HepG2 (cell line): Measurements from ENCODE around the gene HSPA1B. TPM values are rescaled to one million over a fixed set of nuclear protein-coding genes. Genes with fewer than 3 reads are reported as not detected.

ENCODE experiments used
- AGO1 ChIP-seq: fragments of 200-400 bp; formaldehyde crosslinking; IDR thresholded peaks from 2 replicates; pipeline ENCODE4 v1.6.1; 2017; ENCODE audit warnings: mild to moderate bottlenecking, low read depth, low read length, moderate library complexity; ENCODE audit not compliant: poor library complexity, severe bottlenecking
- ELF1 ChIP-seq: sonication (generic); formaldehyde crosslinking; IDR thresholded peaks from 2 replicates; pipeline ENCODE4 v1.4.0; 2020; ENCODE audit warnings: missing genetic modification reagents
- HDAC1 ChIP-seq: sonication (generic); formaldehyde crosslinking; IDR thresholded peaks from 2 replicates; pipeline ENCODE4 v1.5.1; 2020; ENCODE audit warnings: mild to moderate bottlenecking, missing genetic modification reagents
- HNF4A ChIP-seq: sonication (generic); formaldehyde crosslinking; IDR thresholded peaks from 2 replicates; pipeline ENCODE4 v1.4.0; 2020; ENCODE audit warnings: missing genetic modification reagents
- HOMEZ ChIP-seq: IDR thresholded peaks from 2 replicates; pipeline ENCODE4 v1.6.1; 2016; ENCODE audit warnings: low read depth
- KLF15 ChIP-seq: sonication (generic); formaldehyde crosslinking; IDR thresholded peaks from 2 replicates; pipeline ENCODE4 v1.8.1; 2023; ENCODE audit warnings: borderline replicate concordance, mild to moderate bottlenecking, inconsistent platforms, missing genetic modification reagents, mixed read lengths
- MZF1 ChIP-seq: sonication (generic); formaldehyde crosslinking; IDR thresholded peaks from 2 replicates; pipeline ENCODE4 v1.8.1; 2023; ENCODE audit warnings: mild to moderate bottlenecking, missing genetic modification reagents, borderline replicate concordance
- NFYB ChIP-seq: sonication (generic); formaldehyde crosslinking; IDR thresholded peaks from 2 replicates; pipeline ENCODE4 v1.4.0; 2020; ENCODE audit warnings: missing genetic modification reagents
- RAD21 ChIP-seq: fragments of 450-650 bp; formaldehyde crosslinking; IDR thresholded peaks from 2 replicates; pipeline ENCODE4 v1.5.0; 2020; ENCODE audit warnings: mild to moderate bottlenecking
- THAP11 ChIP-seq: IDR thresholded peaks from 2 replicates; pipeline ENCODE4 v1.6.1; 2016; ENCODE audit warnings: missing biosample characterization, missing genetic modification reagents
- ZKSCAN8 ChIP-seq: IDR thresholded peaks from 2 replicates; pipeline ENCODE4 v1.6.1; 2016; ENCODE audit warnings: borderline replicate concordance, missing genetic modification reagents, missing compliant biosample characterization
- ZNF281 ChIP-seq: sonication (generic); formaldehyde crosslinking; IDR thresholded peaks from 2 replicates; pipeline ENCODE4 v1.4.0; 2020; ENCODE audit warnings: missing genetic modification reagents, borderline replicate concordance
- polyA plus RNA-seq, 8 experiments: library from polyadenylated mRNA; depleted of rRNA in 3 of 8; stranded (reverse) in 7 of 8; unstranded in 1 of 8; fragments of >200 nt; fragmentation: Illumina TruSeq in 4 of 8; extraction: Trizol in 4 of 8; gene quantifications; 2 replicates each; pipeline versions ENCODE4 v1.2.1 to v1.2.3, GENCODE V29; 2011 to 2016; ENCODE audit warnings: low read depth in 4 of 8, missing spikeins in 1 of 8, mixed read lengths in 1 of 8; ENCODE audit not compliant: insufficient read depth in 1 of 8
- total RNA-seq, 5 experiments: library from RNA; depleted of rRNA; stranded (reverse); fragments of >200 nt; fragmentation: Illumina TruSeq; extraction: Trizol; gene quantifications; 2 replicates each; pipeline ENCODE4 v1.2.3, GENCODE V29; 2016; ENCODE audit warnings: low read depth in 1 of 5
- TF ChIP-seq, protein P1 (sequence below): sonication (generic); formaldehyde crosslinking; IDR thresholded peaks from 2 replicates; pipeline ENCODE4 v1.4.0; 2020; ENCODE audit warnings: missing genetic modification reagents, low read depth, mild to moderate bottlenecking, borderline replicate concordance
- TF ChIP-seq, protein P2 (sequence below), 2 experiments: sonication (generic) in 1 of 2; formaldehyde crosslinking in 1 of 2; IDR thresholded peaks; 2 replicates each; pipeline versions ENCODE4 v1.5.1 to v1.6.1; 2011 to 2020; ENCODE audit warnings: borderline replicate concordance in 1 of 2, low read depth in 1 of 2, low read length in 1 of 2, mild to moderate bottlenecking in 1 of 2, missing genetic modification reagents in 1 of 2, moderate library complexity in 1 of 2
- TF ChIP-seq, protein P3 (sequence below): sonication (generic); formaldehyde crosslinking; IDR thresholded peaks from 2 replicates; pipeline ENCODE4 v1.8.1; 2023; ENCODE audit warnings: mild to moderate bottlenecking, missing genetic modification reagents, borderline replicate concordance
- TF ChIP-seq, protein P4 (sequence below): IDR thresholded peaks from 2 replicates; pipeline ENCODE4 v1.4.0; 2020; ENCODE audit warnings: mild to moderate bottlenecking, missing genetic modification reagents

HSPA1B gene
- total and polyA plus RNA-seq, 2 of the 13 experiments (the other 11 are each of a cell fraction or from before 2014, with no cell fraction given): 26.0 to 186 TPM

DNA sequence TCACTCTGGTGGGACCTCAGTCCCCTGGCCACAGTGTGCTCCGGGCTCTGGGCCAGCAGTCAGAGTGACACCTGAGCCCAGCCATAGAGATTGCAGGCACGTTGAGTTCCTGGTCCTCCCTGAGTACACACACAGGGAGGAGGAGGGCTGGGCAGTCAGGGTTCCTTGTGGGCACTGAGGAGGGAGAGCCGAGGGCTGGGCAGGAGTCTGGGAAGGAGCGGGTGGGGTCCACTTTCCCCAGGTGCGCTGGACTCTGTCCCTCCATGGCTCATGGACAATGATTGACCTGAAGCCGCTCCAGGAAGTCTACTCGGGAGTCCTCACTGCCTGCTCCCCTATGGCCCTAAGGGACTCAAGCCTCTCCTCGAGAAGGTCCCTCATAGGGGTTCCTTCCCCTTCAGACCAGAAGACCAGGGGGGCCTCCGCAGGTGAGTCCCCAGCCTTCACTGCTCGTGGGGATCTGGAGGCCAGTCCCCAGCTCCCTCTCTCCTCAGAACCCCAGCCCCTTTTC is 50.2 kb downstream of the HSPA1B start (continued):
- TF ChIP-seq, protein P1, sequence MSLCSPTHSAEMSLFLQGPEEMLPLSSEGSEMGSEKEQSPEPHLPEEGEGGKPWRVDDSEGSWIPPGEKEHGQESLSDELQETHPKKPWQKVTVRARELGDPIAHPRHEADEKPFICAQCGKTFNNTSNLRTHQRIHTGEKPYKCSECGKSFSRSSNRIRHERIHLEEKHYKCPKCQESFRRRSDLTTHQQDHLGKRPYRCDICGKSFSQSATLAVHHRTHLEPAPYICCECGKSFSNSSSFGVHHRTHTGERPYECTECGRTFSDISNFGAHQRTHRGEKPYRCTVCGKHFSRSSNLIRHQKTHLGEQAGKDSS (CRISPR knock-in tag): peak; percentile 66; the same call in 1 of the 2 replicates
- TF ChIP-seq HOMEZ (CRISPR knock-in tag) (peak; percentile 30; the same call in 1 of the 2 replicates), THAP11 (peak; percentile 57; the same call in 1 of the 2 replicates), ELF1 (CRISPR knock-in tag) (peak; percentile 74), NFYB (CRISPR knock-in tag) (peak; percentile 73), MZF1 (CRISPR knock-in tag) (no peak), ZNF281 (CRISPR knock-in tag) (no peak; the same call in 1 of the 2 replicates), RAD21 (0 out of 2 replicates have a peak, but pooled peaks have one; percentile 17), HDAC1 (no peak), ZKSCAN8 (CRISPR knock-in tag) (peak; percentile 32; the same call in 1 of the 2 replicates), AGO1 (no peak), HNF4A (CRISPR knock-in tag) (peak; percentile 32; the same call in 1 of the 2 replicates), KLF15 (CRISPR knock-in tag) (no peak)
- TF ChIP-seq, protein P2, sequence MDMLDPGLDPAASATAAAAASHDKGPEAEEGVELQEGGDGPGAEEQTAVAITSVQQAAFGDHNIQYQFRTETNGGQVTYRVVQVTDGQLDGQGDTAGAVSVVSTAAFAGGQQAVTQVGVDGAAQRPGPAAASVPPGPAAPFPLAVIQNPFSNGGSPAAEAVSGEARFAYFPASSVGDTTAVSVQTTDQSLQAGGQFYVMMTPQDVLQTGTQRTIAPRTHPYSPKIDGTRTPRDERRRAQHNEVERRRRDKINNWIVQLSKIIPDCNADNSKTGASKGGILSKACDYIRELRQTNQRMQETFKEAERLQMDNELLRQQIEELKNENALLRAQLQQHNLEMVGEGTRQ (IDR thresholded peaks at IDR 0.05; ENCODE audit: low read depth, low read length): no peak
- TF ChIP-seq, protein P2 (CRISPR knock-in tag; IDR thresholded peaks at IDR 0.05; ENCODE audit: borderline replicate concordance): no peak
- TF ChIP-seq, protein P3, sequence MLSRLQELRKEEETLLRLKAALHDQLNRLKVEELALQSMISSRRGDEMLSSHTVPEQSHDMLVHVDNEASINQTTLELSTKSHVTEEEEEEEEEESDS: no peak
- TF ChIP-seq, protein P4, sequence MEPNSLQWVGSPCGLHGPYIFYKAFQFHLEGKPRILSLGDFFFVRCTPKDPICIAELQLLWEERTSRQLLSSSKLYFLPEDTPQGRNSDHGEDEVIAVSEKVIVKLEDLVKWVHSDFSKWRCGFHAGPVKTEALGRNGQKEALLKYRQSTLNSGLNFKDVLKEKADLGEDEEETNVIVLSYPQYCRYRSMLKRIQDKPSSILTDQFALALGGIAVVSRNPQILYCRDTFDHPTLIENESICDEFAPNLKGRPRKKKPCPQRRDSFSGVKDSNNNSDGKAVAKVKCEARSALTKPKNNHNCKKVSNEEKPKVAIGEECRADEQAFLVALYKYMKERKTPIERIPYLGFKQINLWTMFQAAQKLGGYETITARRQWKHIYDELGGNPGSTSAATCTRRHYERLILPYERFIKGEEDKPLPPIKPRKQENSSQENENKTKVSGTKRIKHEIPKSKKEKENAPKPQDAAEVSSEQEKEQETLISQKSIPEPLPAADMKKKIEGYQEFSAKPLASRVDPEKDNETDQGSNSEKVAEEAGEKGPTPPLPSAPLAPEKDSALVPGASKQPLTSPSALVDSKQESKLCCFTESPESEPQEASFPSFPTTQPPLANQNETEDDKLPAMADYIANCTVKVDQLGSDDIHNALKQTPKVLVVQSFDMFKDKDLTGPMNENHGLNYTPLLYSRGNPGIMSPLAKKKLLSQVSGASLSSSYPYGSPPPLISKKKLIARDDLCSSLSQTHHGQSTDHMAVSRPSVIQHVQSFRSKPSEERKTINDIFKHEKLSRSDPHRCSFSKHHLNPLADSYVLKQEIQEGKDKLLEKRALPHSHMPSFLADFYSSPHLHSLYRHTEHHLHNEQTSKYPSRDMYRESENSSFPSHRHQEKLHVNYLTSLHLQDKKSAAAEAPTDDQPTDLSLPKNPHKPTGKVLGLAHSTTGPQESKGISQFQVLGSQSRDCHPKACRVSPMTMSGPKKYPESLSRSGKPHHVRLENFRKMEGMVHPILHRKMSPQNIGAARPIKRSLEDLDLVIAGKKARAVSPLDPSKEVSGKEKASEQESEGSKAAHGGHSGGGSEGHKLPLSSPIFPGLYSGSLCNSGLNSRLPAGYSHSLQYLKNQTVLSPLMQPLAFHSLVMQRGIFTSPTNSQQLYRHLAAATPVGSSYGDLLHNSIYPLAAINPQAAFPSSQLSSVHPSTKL (CRISPR knock-in tag): 0 out of 2 replicates have a peak, but pooled peaks have one; percentile 35
